Activated naive CD4-positive, alpha-beta T cell treated with anti-CD3 and anti-CD28 coated beads, Interleukin-2, amount 10 ng/mL, durations not matched to agents 7 days and 5 days (primary cell): ENCODE data around the gene CCDC17.

Experiments
- CTCF ChIA-PET: fragments of 350-600 bp; sonication (Branson Sonifier 250); formaldehyde crosslinking; loops from one replicate; lab custom pipeline; 2021; ENCODE audit warnings: antibody characterized with exemption; lab: Charles Lee
- DNase-seq: peaks from one replicate; pipeline ENCODE4 v3.0.0-alpha.2; 2020
- H3K27ac Mint-ChIP-seq: one replicate; pipeline ENCODE4 v1.8.0; 2021; ENCODE audit warnings: mild to moderate bottlenecking, moderate library complexity, mixed read lengths
- H3K27me3 Mint-ChIP-seq: one replicate; pipeline ENCODE4 v1.8.0; 2021; ENCODE audit warnings: mild to moderate bottlenecking, mixed read lengths
- H3K36me3 Mint-ChIP-seq: one replicate; pipeline ENCODE4 v1.8.0; 2021; ENCODE audit warnings: mixed read lengths
- H3K4me1 Mint-ChIP-seq: one replicate; pipeline ENCODE4 v1.8.0; 2021; ENCODE audit warnings: mixed read lengths
- H3K4me3 Mint-ChIP-seq: one replicate; pipeline ENCODE4 v1.8.0; 2021; ENCODE audit warnings: mild to moderate bottlenecking, moderate library complexity, mixed read lengths
- H3K9me3 Mint-ChIP-seq: one replicate; pipeline ENCODE4 v1.8.0; 2021; ENCODE audit warnings: mixed read lengths

CCDC17 gene

DNA sequence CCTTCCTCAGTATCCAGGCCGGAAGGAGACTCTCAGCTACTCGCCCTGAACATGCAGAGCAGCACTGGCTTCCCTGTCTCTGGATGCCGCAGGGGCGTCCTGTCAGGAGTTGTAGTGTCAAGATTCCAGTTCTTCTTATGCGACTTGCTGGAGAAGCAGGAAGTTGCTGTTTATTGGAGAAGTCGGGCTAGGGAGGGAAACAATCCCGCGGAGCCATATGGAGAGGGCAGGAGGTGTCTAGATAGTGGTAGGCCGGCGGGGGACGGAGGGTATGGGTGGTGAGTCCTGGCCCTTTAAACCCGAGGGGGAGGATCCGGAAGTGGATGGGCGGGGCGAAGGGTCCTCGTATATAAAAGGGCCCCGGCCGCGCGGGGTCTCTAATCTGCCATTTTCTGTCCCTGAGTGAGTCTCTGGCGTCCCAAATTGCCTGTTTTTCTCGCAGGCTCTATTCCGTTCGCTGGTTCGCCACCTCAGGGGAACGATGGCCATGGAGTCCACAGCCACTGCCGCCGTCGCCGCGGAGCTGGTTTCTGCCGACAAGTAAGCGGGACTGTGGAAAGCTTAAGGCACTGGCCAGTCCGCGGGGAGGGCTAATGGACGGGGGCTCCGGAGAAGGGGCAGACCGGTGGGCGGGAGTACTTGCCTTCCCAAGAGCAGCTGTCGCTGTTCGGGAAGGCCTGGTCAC, 40.0 kb downstream of the CCDC17 start, which contains the start of gene NASP:
TSS of gene NASP (plus strand) at position 376 of the 685 bp plus-strand sequence. CDS start at position 482, 106 bp downstream.
- CTCF ChIA-PET = interaction anchor here (0.8 to 1.6 kb wide), 5 partner anchors 10 to 102 kb away, joined by 3 to 9 read pairs (median 3); partner anchors contain the start of genes GPBP1L1 and MMACHC
- H3K4me3 Mint-ChIP-seq = peak within 1 kb of the TSS; percentile 96
- peak; percentile 93 for DNase-seq

DNA sequence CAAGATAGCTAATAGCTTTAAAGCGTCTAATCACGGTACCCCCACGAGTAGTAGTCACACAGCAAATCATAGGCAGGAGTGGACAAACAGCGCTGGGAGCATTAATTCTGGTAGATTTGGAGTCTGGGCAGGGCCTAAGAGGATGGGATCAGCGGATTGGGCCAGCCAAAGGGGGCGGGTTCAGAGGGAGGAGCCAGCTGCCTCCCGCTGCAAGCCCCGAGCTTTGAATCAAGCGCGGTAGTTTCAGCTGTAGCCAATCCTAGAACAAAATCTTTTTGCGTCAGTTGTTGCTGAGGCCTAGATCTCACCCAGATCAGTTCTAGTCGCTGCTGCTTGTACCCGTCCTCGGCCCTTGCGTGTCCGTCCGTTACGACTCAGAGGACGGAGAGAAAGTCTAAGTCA, 40.6 kb downstream of the CCDC17 start:
- Mint-ChIP-seq H3K27ac (peak overlapping the region; percentile 99), H3K9me3 (no peaks in the 10 kb centered on the region), H3K27me3 (peaks cover 3% of the 10 kb centered on the region), H3K36me3 (peaks cover 6% of the 10 kb centered on the region), H3K4me3 (peak overlapping the region; percentile 96), H3K4me1 (peaks cover 32% of the 10 kb centered on the region)
- DNase-seq = peak; percentile 97
- CTCF ChIA-PET = interaction anchor here (0.8 to 1.6 kb wide), 7 partner anchors 9 to 223 kb away, joined by 3 to 9 read pairs (median 4); partner anchors contain the start of genes GPBP1L1 and MMACHC

More for the DNA sequence above, 40.0 kb downstream of the CCDC17 start, which contains the start of gene NASP:
- peaks cover 34% of the 10 kb centered on the region for H3K4me1 Mint-ChIP-seq
- peaks cover 3% of the 10 kb centered on the region for H3K27me3 Mint-ChIP-seq
- peak within 1 kb of the TSS; percentile 99 for H3K27ac Mint-ChIP-seq
- H3K36me3 Mint-ChIP-seq = peaks cover 6% of the 10 kb centered on the region
- no peaks in the 10 kb centered on the region for H3K9me3 Mint-ChIP-seq

DNA sequence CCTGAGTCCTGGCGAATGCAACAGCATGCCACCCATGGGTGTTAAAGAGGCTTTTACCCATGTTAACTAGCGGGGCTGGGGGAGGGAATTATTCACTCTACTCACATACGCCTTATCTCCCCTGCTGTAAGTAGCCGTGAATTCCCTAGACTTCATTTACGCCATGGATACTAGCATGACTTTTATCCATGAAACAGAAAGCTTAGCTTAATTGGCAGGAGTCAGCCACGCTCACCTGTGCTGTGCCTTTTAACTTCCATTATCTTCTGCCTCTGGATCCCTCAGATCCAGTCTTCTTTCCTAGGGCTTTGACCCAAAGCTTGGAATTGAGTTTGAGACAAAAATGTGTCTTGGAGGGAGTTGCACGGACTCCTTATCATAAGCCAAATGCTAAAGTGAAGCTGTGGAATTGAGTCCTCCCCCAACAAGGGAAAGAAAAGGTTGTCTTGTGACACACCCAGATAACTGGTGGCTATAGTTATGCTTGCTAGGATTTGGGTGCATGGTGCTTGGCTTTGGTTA, 49.7 kb downstream of the CCDC17 start:
- Mint-ChIP-seq H3K36me3 (peaks cover 10% of the 10 kb centered on the region), H3K27me3 (no peaks in the 10 kb centered on the region), H3K4me1 (no peaks in the 10 kb centered on the region), H3K27ac (no peak overlapping the region), H3K9me3 (no peaks in the 10 kb centered on the region), H3K4me3 (no peak overlapping the region)
- no peak for DNase-seq
- CTCF ChIA-PET = interaction anchor here (1.2 kb wide), 2 partner anchors 9 to 62 kb away, joined by 3 to 4 read pairs; no protein-coding TSS in a partner anchor

DNA sequence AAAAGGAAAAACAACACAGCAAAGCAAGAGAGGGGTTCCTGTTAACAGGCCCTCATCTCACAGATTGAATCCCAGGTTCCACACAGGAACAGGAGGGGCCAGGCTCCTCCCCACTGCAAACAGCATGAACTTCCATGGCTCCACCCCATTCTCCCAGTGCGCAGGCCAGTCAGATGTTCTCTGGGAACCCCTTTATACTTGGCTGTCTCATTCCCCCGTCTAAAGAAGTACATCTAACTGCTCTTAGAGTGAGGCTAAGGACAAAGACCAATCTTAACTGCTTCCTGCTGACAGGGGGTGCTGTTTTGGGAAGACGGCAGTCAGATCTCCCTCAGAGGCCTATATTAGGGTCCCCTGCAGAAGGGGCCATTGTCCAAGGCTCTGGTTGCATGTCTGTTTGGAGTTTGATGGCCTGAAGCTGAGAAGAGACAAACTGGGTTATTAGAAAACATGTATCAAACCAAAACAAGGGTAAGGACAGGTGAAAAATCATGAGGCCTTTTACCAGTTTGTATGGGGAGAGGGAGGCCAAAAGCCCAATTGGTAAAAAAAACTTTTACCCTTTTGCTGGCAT, 50.5 kb downstream of the CCDC17 start:
- no peak overlapping the region for H3K4me3 Mint-ChIP-seq
- H3K36me3 Mint-ChIP-seq = peaks cover 15% of the 10 kb centered on the region
- H3K9me3 Mint-ChIP-seq = no peaks in the 10 kb centered on the region
- CTCF ChIA-PET = interaction anchor here (1.2 to 7.2 kb wide), 4 partner anchors 10 to 74 kb away, joined by 3 to 176 read pairs (median 4); no protein-coding TSS in a partner anchor
- no peak overlapping the region for H3K27ac Mint-ChIP-seq
- DNase-seq = no peak
- H3K27me3 Mint-ChIP-seq = no peaks in the 10 kb centered on the region
- no peaks in the 10 kb centered on the region for H3K4me1 Mint-ChIP-seq

DNA sequence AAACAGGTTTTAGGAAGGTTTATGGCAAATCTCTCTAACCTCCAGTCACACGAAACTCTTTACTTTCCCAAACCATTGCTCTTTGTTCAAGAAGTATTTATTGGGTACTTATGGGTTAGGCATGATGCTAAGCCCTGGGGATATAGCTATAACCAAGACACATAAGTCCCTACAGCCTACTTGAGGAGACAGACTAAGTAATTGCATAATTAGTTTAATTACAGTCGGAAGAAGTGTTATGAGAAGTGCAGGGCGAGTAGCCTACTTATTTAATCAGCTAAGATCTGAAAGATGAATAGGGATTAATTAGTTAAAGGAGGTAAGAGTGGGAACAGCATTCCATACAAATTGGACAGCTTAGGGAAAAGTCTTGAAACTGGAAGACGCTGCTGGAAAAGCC, 53.2 kb downstream of the CCDC17 start:
- H3K9me3 Mint-ChIP-seq = no peaks in the 10 kb centered on the region
- H3K4me1 Mint-ChIP-seq = no peaks in the 10 kb centered on the region
- H3K27ac Mint-ChIP-seq = no peak overlapping the region
- no peaks in the 10 kb centered on the region for H3K27me3 Mint-ChIP-seq
- DNase-seq = no peak
- H3K36me3 Mint-ChIP-seq = peaks cover 28% of the 10 kb centered on the region
- no peak overlapping the region for H3K4me3 Mint-ChIP-seq
- CTCF ChIA-PET = interaction anchor here (0.6 to 7.2 kb wide), 14 partner anchors 12 to 799 kb away, joined by 3 to 176 read pairs (median 6); partner anchors contain the start of genes AKR1A1, CCDC163, MMACHC and PRDX1
